Endothelial cell (in vitro differentiated cells): ENCODE results near the gene ARSA. TPM values are rescaled to one million over a fixed set of nuclear protein-coding genes. Genes with fewer than 3 reads are reported as not detected.
"Not testable (repeated sequence)": the region's sequence is repeated elsewhere in the genome, so short reads cannot be mapped to it uniquely, and the experiment has no call there.

Experiments
- DNase-seq: peaks from one replicate; pipeline ENCODE4 v3.0.0; 2021; ENCODE audit warnings: low spot score
- H3K27ac Mint-ChIP-seq: one replicate; pipeline ENCODE4 v1.8.0; 2021; ENCODE audit warnings: mixed read lengths, inconsistent platforms; ENCODE audit not compliant: unreplicated experiment
- H3K27me3 Mint-ChIP-seq: one replicate; pipeline ENCODE4 v1.8.0; 2021; ENCODE audit warnings: mild to moderate bottlenecking, moderate library complexity, mixed read lengths, inconsistent platforms; ENCODE audit not compliant: unreplicated experiment
- H3K36me3 Mint-ChIP-seq: one replicate; pipeline ENCODE4 v1.8.0; 2021; ENCODE audit warnings: mild to moderate bottlenecking, low read depth, mixed read lengths, inconsistent platforms; ENCODE audit not compliant: unreplicated experiment
- H3K4me1 Mint-ChIP-seq: one replicate; pipeline ENCODE4 v1.8.0; 2021; ENCODE audit warnings: mild to moderate bottlenecking, mixed read lengths, inconsistent platforms; ENCODE audit not compliant: unreplicated experiment
- H3K4me3 Mint-ChIP-seq: one replicate; pipeline ENCODE4 v1.8.0; 2021; ENCODE audit warnings: mild to moderate bottlenecking, mixed read lengths, inconsistent platforms; ENCODE audit not compliant: unreplicated experiment
- H3K9me3 Mint-ChIP-seq: one replicate; pipeline ENCODE4 v1.8.0; 2021; ENCODE audit warnings: mixed read lengths, inconsistent platforms; ENCODE audit not compliant: unreplicated experiment
- CTCF ChIP-seq: fragments of 200-600 bp; sonication (generic); IDR thresholded peaks from one replicate; pipeline ENCODE4 v1.5.0; 2021; ENCODE audit warnings: antibody characterized with exemption; ENCODE audit not compliant: unreplicated experiment
- total RNA-seq: library from RNA; stranded (reverse); fragmentation: NEBNext Ultra II Directional; extraction: Animal tissue kit (Norgen Biotek cat#: 25700); gene quantifications from one replicate; pipeline ENCODE4 v1.2.1, GENCODE V29; 2021; ENCODE audit not compliant: unreplicated experiment

The ARSA gene
- total RNA-seq, 1 donor from 2014 or later = 59.6 TPM

- TF ChIP-seq CTCF = no peak
- Mint-ChIP-seq H3K9me3 (no peaks in the 10 kb centered on the region), H3K4me1 (peaks cover 3% of the 10 kb centered on the region), H3K36me3 (no peaks in the 10 kb centered on the region), H3K27me3 (peaks cover 4% of the 10 kb centered on the region), H3K4me3 (no peak overlapping the region), H3K27ac (no peak overlapping the region)
- DNase-seq = no peak
These were observed 37.3 kb upstream of the ARSA start for GRCh38 chr22:50665212-50665611.

- TF ChIP-seq CTCF = no peak
- no peak for DNase-seq
- Mint-ChIP-seq H3K27ac (no peak overlapping the region), H3K4me1 (peaks cover 18% of the 10 kb centered on the region), H3K36me3 (no peaks in the 10 kb centered on the region), H3K4me3 (no peak overlapping the region), H3K27me3 (peaks cover 4% of the 10 kb centered on the region), H3K9me3 (no peaks in the 10 kb centered on the region)
These were observed 32.4 kb upstream of the ARSA start for GRCh38 chr22:50660306-50660705.

- not testable (repeated sequence) for H3K36me3 Mint-ChIP-seq, H3K9me3 Mint-ChIP-seq, DNase-seq, H3K27ac Mint-ChIP-seq, H3K4me3 Mint-ChIP-seq, H3K27me3 Mint-ChIP-seq
- H3K4me1 Mint-ChIP-seq = peaks cover 18% of the 10 kb centered on the region
These were observed 31.8 kb upstream of the ARSA start for GRCh38 chr22:50659711-50660110.

GRCh38 chr22:50657925-50658324 is 30.0 kb upstream of the ARSA start:
- peaks cover 7% of the 10 kb centered on the region for H3K27me3 Mint-ChIP-seq
- no peak overlapping the region for H3K4me3 Mint-ChIP-seq
- H3K27ac Mint-ChIP-seq = no peak overlapping the region
- H3K4me1 Mint-ChIP-seq = peaks cover 18% of the 10 kb centered on the region
- no peak for DNase-seq
- no peak for TF ChIP-seq CTCF
- H3K9me3 Mint-ChIP-seq = no peaks in the 10 kb centered on the region
- H3K36me3 Mint-ChIP-seq = peaks cover 2% of the 10 kb centered on the region

- Mint-ChIP-seq H3K27me3 (peaks cover 8% of the 10 kb centered on the region), H3K36me3 (peaks cover 7% of the 10 kb centered on the region), H3K9me3 (peaks cover 4% of the 10 kb centered on the region), H3K27ac (no peak overlapping the region), H3K4me1 (peaks cover 18% of the 10 kb centered on the region), H3K4me3 (no peak overlapping the region)
- no peak for TF ChIP-seq CTCF
- DNase-seq = no peak
These were observed 28.4 kb upstream of the ARSA start for GRCh38 chr22:50656122-50657070.

- H3K4me3 Mint-ChIP-seq, H3K36me3 Mint-ChIP-seq, H3K27me3 Mint-ChIP-seq, DNase-seq, H3K9me3 Mint-ChIP-seq, H3K27ac Mint-ChIP-seq: not testable (repeated sequence)
- peaks cover 18% of the 10 kb centered on the region for H3K4me1 Mint-ChIP-seq
These were observed 26.7 kb upstream of the ARSA start for GRCh38 chr22:50654664-50655063.
